ENCODE data around the gene TMED5.

The TMED5 gene

GRCh38 chr1:93120614-93121013 lies 59.6 kb downstream of the TMED5 start:
- no peak for DNase-seq

DNA sequence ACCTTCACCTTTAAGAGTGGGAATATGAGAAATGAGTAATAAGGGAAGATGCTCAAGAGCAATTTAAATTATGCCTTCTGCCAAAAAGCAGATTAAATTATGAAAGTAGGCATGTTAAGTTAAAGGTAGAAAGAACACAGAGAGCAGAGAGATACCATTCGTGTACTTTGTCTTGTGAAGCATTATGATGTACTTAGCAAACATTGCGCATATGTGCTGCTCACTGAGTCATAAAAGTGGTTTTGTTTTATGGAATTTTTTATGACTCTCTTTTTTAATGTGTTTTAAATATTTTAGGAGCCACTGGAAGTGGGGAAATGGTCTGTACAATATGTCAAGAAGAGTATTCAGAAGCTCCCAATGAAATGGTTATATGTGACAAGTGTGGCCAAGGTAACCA lies 65.8 kb downstream of the TMED5 start:
- no peak for DNase-seq

- DNase-seq: no peak
Measured at GRCh38 chr1:93113127-93113526, 67.1 kb downstream of the TMED5 start.

DNA sequence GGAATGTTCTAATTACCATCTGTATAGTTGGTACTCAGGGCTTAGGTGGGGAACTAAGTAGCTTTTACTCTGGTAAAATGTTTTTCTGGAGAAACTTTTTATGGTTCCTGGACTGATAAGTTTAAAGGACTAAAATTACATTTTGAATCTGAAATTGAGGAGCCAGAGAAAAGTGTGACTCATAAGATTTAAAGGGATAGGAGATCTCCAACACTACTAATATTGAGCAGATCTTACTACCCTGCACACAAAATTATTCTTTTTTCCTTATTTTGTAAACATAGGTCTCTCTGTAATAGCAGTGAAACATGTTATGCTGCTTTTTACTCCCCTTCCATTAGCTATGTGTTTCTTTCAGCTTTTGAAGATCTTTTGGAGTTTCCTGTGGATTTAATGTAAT lies 68.7 kb downstream of the TMED5 start:
- DNase-seq: no peak

DNA sequence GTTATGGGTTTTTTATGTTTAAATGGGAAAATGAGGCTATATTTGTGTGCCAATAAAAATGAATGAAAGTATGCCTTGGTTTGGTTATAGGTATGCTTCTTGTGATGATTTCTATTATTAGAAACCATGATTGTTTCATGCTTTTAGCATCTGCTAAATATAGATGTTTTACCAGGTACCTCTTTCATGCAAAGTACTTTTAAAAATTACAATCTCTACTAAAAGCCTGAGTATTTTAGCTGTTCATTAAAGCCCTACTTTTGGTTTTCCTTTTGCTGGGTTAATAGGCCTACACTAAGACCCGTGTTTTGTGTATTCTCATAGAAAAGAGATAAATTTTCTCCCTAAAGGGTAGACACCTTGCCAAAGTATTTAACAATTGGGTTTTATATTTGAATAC lies 69.1 kb downstream of the TMED5 start:
- no peak for DNase-seq

- DNase-seq: no peak
Measured at GRCh38 chr1:93109578-93109977, 70.6 kb downstream of the TMED5 start.

- no peak for DNase-seq
Measured at GRCh38 chr1:93108335-93108734, 71.9 kb downstream of the TMED5 start.

DNA sequence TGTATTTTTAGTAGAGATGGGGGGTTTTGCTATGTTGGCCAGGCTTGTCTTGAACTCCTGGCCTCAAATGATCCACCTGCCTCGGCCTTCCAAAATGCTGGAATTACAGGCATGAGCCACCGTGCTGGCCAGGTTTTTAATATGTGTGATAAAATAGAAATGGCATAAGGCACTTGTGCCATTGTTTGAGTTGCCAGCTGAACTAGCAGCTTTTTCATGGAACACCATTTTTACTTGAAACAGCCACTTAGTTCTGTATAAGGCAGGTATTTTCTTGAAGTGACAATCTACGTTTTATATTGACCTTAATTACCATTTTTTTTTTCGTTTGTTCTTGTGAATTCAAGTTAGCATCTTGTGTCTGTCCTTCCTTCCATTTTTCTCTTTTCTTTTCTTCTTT lies 72.8 kb downstream of the TMED5 start:
- no peak for DNase-seq

DNA sequence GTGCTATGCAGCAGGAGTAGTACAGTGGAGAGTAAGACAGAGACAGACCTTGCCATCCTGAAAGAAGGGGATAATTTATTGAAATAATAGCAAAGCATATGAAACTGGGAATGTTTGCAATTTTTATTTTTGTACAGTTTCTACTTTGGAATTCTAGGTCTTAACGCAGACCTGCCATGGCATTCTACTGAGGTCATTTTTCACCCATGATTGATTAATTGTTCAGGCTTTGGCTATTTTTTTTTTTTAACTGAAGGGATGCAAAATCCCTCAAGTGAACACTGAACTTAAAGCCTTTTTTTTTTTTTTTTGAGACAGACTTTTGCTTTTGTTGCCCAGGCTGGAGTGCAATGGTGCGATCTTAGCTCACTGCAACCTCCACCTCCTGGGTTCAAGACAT lies 74.0 kb downstream of the TMED5 start:
- DNase-seq: no peak

DNA sequence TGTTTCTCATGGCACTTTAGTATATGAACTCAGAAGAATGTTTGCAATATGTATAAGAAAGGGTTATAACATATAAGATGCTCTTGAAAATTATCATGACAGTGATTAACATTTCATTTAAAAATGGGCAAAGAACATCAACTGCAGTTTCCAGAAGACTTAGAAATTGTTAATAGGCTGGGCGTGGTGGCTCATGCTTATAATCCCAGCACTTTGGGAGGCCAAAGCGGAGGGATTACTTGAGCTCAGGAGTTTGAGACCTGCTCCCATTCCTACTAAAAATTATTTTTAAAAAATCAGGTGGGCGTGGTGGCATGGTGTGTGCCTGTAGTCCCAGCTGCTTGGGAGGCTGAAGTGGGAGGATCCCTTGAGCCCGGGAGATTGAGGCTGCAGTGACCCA lies 78.1 kb downstream of the TMED5 start:
- DNase-seq: no peak

Data from AML-193 (cell line).